ENCODE results near the gene MDN1. TPM values are rescaled to one million over a fixed set of nuclear protein-coding genes. Genes with fewer than 3 reads are reported as not detected.
"Not testable (repeated sequence)": the region's sequence is repeated elsewhere in the genome, so short reads cannot be mapped to it uniquely, and the experiment has no call there.

Gene MDN1
- polyA plus RNA-seq, 4 donors, result 40.4 to 45.5 (median 41.0) TPM

- not testable (repeated sequence) for DNase-seq (ENCODE audit: low read depth in 4 of 4, low spot score in 3 of 4)
These were observed 8.9 kb upstream of the MDN1 start for GRCh38 chr6:89828475-89828987.

- DNase-seq (ENCODE audit: low read depth in 4 of 4, low spot score in 3 of 4), result no peak
These were observed 6.5 kb upstream of the MDN1 start for GRCh38 chr6:89826029-89826528.

GRCh38 chr6:89818977-89819335 lies 638 bp downstream of the MDN1 start:
- peak in 1 of 4 donors; percentile 7 for DNase-seq (ENCODE audit: low read depth in 4 of 4, low spot score in 3 of 4)

- DNase-seq (ENCODE audit: low read depth in 4 of 4, low spot score in 3 of 4), result no peak
These were observed 2.1 kb downstream of the MDN1 start for GRCh38 chr6:89817481-89817880.

GRCh38 chr6:89813422-89813821 lies 6.2 kb downstream of the MDN1 start:
- not testable (repeated sequence) for DNase-seq (ENCODE audit: low read depth in 4 of 4, low spot score in 3 of 4)

- no peak for DNase-seq (ENCODE audit: low read depth in 4 of 4, low spot score in 3 of 4)
These were observed 12.0 kb downstream of the MDN1 start for GRCh38 chr6:89807581-89807980.

- DNase-seq (ENCODE audit: low read depth in 4 of 4, low spot score in 3 of 4), result no peak
These were observed 13.7 kb downstream of the MDN1 start for GRCh38 chr6:89805814-89806371.

- DNase-seq (ENCODE audit: low read depth in 4 of 4, low spot score in 3 of 4), result no peak
These were observed 16.3 kb downstream of the MDN1 start for GRCh38 chr6:89803271-89803670.

- DNase-seq (ENCODE audit: low read depth in 4 of 4, low spot score in 3 of 4), result no peak
These were observed 19.8 kb downstream of the MDN1 start for GRCh38 chr6:89799756-89800155.

GRCh38 chr6:89799096-89799495 lies 20.5 kb downstream of the MDN1 start:
- no peak for DNase-seq (ENCODE audit: low read depth in 4 of 4, low spot score in 3 of 4)

- no peak for DNase-seq (ENCODE audit: low read depth in 4 of 4, low spot score in 3 of 4)
These were observed 22.3 kb downstream of the MDN1 start for GRCh38 chr6:89797317-89797716.

- DNase-seq (ENCODE audit: low read depth in 4 of 4, low spot score in 3 of 4), result no peak
These were observed 25.3 kb downstream of the MDN1 start for GRCh38 chr6:89794324-89794723.

- DNase-seq (ENCODE audit: low read depth in 4 of 4, low spot score in 3 of 4), result no peak
These were observed 26.0 kb downstream of the MDN1 start for GRCh38 chr6:89793586-89793985.

GRCh38 chr6:89792881-89793280 lies 26.7 kb downstream of the MDN1 start:
- DNase-seq (ENCODE audit: low read depth in 4 of 4, low spot score in 3 of 4), result no peak

- no peak for DNase-seq (ENCODE audit: low read depth in 4 of 4, low spot score in 3 of 4)
These were observed 29.2 kb downstream of the MDN1 start for GRCh38 chr6:89790403-89790802.

- no peak for DNase-seq (ENCODE audit: low read depth in 4 of 4, low spot score in 3 of 4)
These were observed 29.6 kb downstream of the MDN1 start for GRCh38 chr6:89789980-89790379.

GRCh38 chr6:89787660-89788328 lies 31.8 kb downstream of the MDN1 start:
- DNase-seq (ENCODE audit: low read depth in 4 of 4, low spot score in 3 of 4), result no peak

GRCh38 chr6:89786970-89787369 lies 32.6 kb downstream of the MDN1 start:
- no peak for DNase-seq (ENCODE audit: low read depth in 4 of 4, low spot score in 3 of 4)

GRCh38 chr6:89784838-89785237 lies 34.8 kb downstream of the MDN1 start:
- no peak for DNase-seq (ENCODE audit: low read depth in 4 of 4, low spot score in 3 of 4)

- not testable (repeated sequence) for DNase-seq (ENCODE audit: low read depth in 4 of 4, low spot score in 3 of 4)
These were observed 36.3 kb downstream of the MDN1 start for GRCh38 chr6:89783293-89783692.

- no peak for DNase-seq (ENCODE audit: low read depth in 4 of 4, low spot score in 3 of 4)
These were observed 37.4 kb downstream of the MDN1 start for GRCh38 chr6:89782222-89782621.
